Testis (tissue), 3 donors: ENCODE results near the gene SUSD1. TPM values are rescaled to one million over a fixed set of nuclear protein-coding genes. Genes with fewer than 3 reads are reported as not detected.

ENCODE experiments used
- DNase-seq: peaks from one replicate; pipeline ENCODE4 v3.0.0-alpha.2; 2019
- H3K27ac ChIP-seq, 2 donors: fragments of 200-600 bp; sonication (generic); one replicate each; pipeline ENCODE4 v1.5.1; 2019
- H3K27me3 ChIP-seq: fragments of 200-600 bp; sonication (generic); one replicate; pipeline ENCODE4 v1.5.1; 2019
- H3K36me3 ChIP-seq: fragments of 200-600 bp; sonication (generic); one replicate; pipeline ENCODE4 v1.5.1; 2017; ENCODE audit warnings: low read depth; ENCODE audit errors: missing control alignments
- H3K4me1 ChIP-seq: fragments of 200-600 bp; sonication (generic); one replicate; pipeline ENCODE4 v1.5.1; 2019
- H3K4me3 ChIP-seq, 2 donors: fragments of 200-600 bp; sonication (generic); one replicate each; pipeline ENCODE4 v1.5.1; 2017 to 2019
- H3K9me3 ChIP-seq: fragments of 200-600 bp; sonication (generic); one replicate; pipeline ENCODE4 v1.5.1; 2017
- CTCF ChIP-seq, 3 experiments: fragments of 450-650 bp in 2 of 3; fragments of 200-600 bp in 1 of 3; sonication (generic) in 1 of 3; IDR thresholded peaks; one replicate each; pipeline ENCODE4 v1.5.1; 2016 to 2019; ENCODE audit warnings: antibody characterized with exemption in 3 of 3, mild to moderate bottlenecking in 2 of 3, moderate library complexity in 1 of 3
- POLR2A ChIP-seq: fragments of 450-650 bp; IDR thresholded peaks from one replicate; pipeline ENCODE4 v1.6.1; 2017; ENCODE audit warnings: antibody characterized with exemption, mild to moderate bottlenecking, moderate library complexity
- WGBS, 2 donors: methylation state at CpG; one replicate each; pipeline ENCODE4 v1.1.5; 2018; 5-methylcytosine and 5-hydroxymethylcytosine counted together
- intact Hi-C: fragments of 100-400 bp; cut with DNase I; formaldehyde crosslinking; loops from one replicate; pipeline ENCODE4 v1.15.1; 2023; ENCODE audit warnings: low total_unique reads
- polyA plus RNA-seq: library from polyadenylated mRNA; stranded (reverse); fragments of 350-450 nt; fragmentation: Illumina TruSeq; extraction: RNeasy Lipid Tissue Mini Kit (QIAGEN cat#74804); gene quantifications from one replicate; pipeline ENCODE4 v1.2.3, GENCODE V29; 2014; ENCODE audit warnings: low read depth, low replicate concordance; ENCODE audit not compliant: insufficient read depth
- total RNA-seq, 2 donors: library from RNA; depleted of rRNA; stranded (reverse); fragments of >200 nt; gene quantifications; one replicate each; pipeline ENCODE4 v1.2.3, GENCODE V29; 2016

SUSD1 gene
- total and polyA plus RNA-seq, 3 donors from 2014 or later, result 12.7 to 39.1 (median 28.0) TPM

GRCh38 chr9:112097712-112098688, 77.1 kb downstream of the SUSD1 start:
- no peak overlapping the region for H3K4me3 ChIP-seq
- peak; percentile 78 for DNase-seq
- no peaks in the 10 kb centered on the region for H3K27me3 ChIP-seq
- intact Hi-C loops, result loop anchor here (10.0 kb wide), 1 partner anchor 237 kb away; the partner anchor contains the start of gene PTBP3
- TF ChIP-seq POLR2A (no peak), CTCF (IDR thresholded peaks at IDR 0.05) (peak; percentile 82 to 94 (median 84))
- H3K36me3 ChIP-seq, result no peaks in the 10 kb centered on the region
- H3K4me1 ChIP-seq, result peaks cover 7% of the 10 kb centered on the region
- WGBS, 2 donors, result 60 to 71% methylated on average over 15 of the region's 15 CpGs
- no peak overlapping the region for H3K27ac ChIP-seq
- H3K9me3 ChIP-seq, result no peaks in the 10 kb centered on the region

- H3K36me3 ChIP-seq, result no peaks in the 10 kb centered on the region
- H3K27ac ChIP-seq, result no peak overlapping the region
- peaks cover 7% of the 10 kb centered on the region for H3K4me1 ChIP-seq
- TF ChIP-seq POLR2A, result no peak
- TF ChIP-seq CTCF (IDR thresholded peaks at IDR 0.05), result no peak
- 68 to 76% methylated on average over 9 of the region's 9 CpGs for WGBS, 2 donors
- no peaks in the 10 kb centered on the region for H3K27me3 ChIP-seq
- H3K4me3 ChIP-seq, result no peak overlapping the region
- intact Hi-C loops, result loop anchor here (10.0 kb wide), 1 partner anchor 240 kb away; the partner anchor contains the start of gene PTBP3
- H3K9me3 ChIP-seq, result no peaks in the 10 kb centered on the region
- DNase-seq, result no peak
Measured at GRCh38 chr9:112094948-112095681, 80.0 kb downstream of the SUSD1 start.

GRCh38 chr9:112094241-112094640, 80.9 kb downstream of the SUSD1 start:
- no peak overlapping the region for H3K4me3 ChIP-seq
- WGBS, 2 donors, result 36 to 69% methylated on average over 2 of the region's 2 CpGs
- no peak for TF ChIP-seq POLR2A
- peaks cover 7% of the 10 kb centered on the region for H3K4me1 ChIP-seq
- no peaks in the 10 kb centered on the region for H3K36me3 ChIP-seq
- intact Hi-C loops, result loop anchor here (10.0 kb wide), 1 partner anchor 241 kb away; the partner anchor contains the start of gene PTBP3
- no peaks in the 10 kb centered on the region for H3K27me3 ChIP-seq
- H3K9me3 ChIP-seq, result no peaks in the 10 kb centered on the region
- DNase-seq, result no peak
- no peak overlapping the region for H3K27ac ChIP-seq

GRCh38 chr9:112093870-112094216, 81.3 kb downstream of the SUSD1 start:
- peaks cover 7% of the 10 kb centered on the region for H3K4me1 ChIP-seq
- H3K36me3 ChIP-seq, result no peaks in the 10 kb centered on the region
- no peaks in the 10 kb centered on the region for H3K9me3 ChIP-seq
- TF ChIP-seq CTCF (IDR thresholded peaks at IDR 0.05), result no peak
- no peak for TF ChIP-seq POLR2A
- H3K27me3 ChIP-seq, result no peaks in the 10 kb centered on the region
- no peak overlapping the region for H3K4me3 ChIP-seq
- WGBS, 2 donors, result 63 to 84% methylated on average over 3 of the region's 3 CpGs
- no peak overlapping the region for H3K27ac ChIP-seq
- intact Hi-C loops, result loop anchor here (10.0 kb wide), 1 partner anchor 241 kb away; the partner anchor contains the start of gene PTBP3
- no peak for DNase-seq
